ENCODE data around the gene PHF21B.

Gene PHF21B

GRCh38 chr22:44994399-44995104 is 15.3 kb downstream of the PHF21B start:
- TF ChIP-seq FOXP2 (optimal IDR thresholded peaks at IDR 0.05; ENCODE audit: borderline replicate concordance, extremely low read depth, extremely low read length, insufficient read depth) (no peak), POLR2AphosphoS5 (IDR thresholded peaks at IDR 0.05; ENCODE audit: low read depth, low read length) (no peak), TAF1 (IDR thresholded peaks at IDR 0.05; ENCODE audit: borderline replicate concordance, insufficient read depth, low read length) (no peak), SIN3A (IDR thresholded peaks at IDR 0.05; ENCODE audit: borderline replicate concordance, insufficient read depth, low read length) (no peak)
- TF ChIP-seq, protein P1, sequence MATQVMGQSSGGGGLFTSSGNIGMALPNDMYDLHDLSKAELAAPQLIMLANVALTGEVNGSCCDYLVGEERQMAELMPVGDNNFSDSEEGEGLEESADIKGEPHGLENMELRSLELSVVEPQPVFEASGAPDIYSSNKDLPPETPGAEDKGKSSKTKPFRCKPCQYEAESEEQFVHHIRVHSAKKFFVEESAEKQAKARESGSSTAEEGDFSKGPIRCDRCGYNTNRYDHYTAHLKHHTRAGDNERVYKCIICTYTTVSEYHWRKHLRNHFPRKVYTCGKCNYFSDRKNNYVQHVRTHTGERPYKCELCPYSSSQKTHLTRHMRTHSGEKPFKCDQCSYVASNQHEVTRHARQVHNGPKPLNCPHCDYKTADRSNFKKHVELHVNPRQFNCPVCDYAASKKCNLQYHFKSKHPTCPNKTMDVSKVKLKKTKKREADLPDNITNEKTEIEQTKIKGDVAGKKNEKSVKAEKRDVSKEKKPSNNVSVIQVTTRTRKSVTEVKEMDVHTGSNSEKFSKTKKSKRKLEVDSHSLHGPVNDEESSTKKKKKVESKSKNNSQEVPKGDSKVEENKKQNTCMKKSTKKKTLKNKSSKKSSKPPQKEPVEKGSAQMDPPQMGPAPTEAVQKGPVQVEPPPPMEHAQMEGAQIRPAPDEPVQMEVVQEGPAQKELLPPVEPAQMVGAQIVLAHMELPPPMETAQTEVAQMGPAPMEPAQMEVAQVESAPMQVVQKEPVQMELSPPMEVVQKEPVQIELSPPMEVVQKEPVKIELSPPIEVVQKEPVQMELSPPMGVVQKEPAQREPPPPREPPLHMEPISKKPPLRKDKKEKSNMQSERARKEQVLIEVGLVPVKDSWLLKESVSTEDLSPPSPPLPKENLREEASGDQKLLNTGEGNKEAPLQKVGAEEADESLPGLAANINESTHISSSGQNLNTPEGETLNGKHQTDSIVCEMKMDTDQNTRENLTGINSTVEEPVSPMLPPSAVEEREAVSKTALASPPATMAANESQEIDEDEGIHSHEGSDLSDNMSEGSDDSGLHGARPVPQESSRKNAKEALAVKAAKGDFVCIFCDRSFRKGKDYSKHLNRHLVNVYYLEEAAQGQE (IDR thresholded peaks at IDR 0.05; ENCODE audit: insufficient read depth in 1 of 2, low read depth in 2 of 2, low read length in 2 of 2), result no peak

DNA sequence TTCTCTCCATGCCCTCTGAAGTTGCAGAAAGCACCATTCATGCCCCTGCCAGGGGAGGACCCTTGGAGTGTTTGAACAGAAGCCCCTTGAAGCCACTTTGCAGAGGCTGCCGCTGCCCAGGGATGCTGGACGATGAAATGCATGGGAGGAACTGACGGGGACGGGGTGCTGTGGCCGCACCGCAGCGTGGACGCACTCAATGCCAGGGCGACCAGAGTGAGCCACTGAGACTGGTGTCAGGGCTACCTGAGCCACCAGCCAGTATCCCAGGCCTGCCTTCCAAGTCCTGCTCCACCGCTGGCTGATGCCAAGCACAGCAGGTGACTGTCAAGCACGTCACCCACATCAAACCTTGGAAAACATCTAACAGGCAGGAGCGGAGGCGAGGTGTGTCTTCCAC is 17.6 kb downstream of the PHF21B start:
- no peak for TF ChIP-seq FOXP2 (optimal IDR thresholded peaks at IDR 0.05; ENCODE audit: borderline replicate concordance, extremely low read depth, extremely low read length, insufficient read depth)
- no peak for TF ChIP-seq POLR2AphosphoS5 (IDR thresholded peaks at IDR 0.05; ENCODE audit: low read depth, low read length)
- TF ChIP-seq SIN3A (IDR thresholded peaks at IDR 0.05; ENCODE audit: borderline replicate concordance, insufficient read depth, low read length), result no peak
- TF ChIP-seq, protein P1 (IDR thresholded peaks at IDR 0.05; ENCODE audit: insufficient read depth in 1 of 2, low read depth in 2 of 2, low read length in 2 of 2), result no peak
- no peak for TF ChIP-seq TAF1 (IDR thresholded peaks at IDR 0.05; ENCODE audit: borderline replicate concordance, insufficient read depth, low read length)

DNA sequence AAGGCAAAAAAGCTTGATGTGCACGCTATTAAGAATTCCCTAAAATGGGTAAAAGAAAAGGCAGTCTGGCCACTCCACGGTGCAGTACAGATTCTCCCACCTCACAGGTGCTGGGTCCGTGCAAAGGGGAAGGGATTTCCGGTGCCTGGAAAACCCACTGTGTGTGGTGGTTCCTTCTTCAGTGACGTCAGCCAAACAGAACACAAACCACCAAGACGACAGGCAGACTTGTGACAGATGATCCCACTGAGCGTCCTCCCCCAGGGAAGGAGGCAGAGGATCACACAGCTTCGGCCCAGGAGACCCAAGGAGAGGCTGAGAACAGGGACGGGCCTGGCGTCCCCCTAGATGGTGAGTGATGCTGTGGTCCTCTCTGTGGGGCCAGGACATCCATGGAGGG is 18.6 kb downstream of the PHF21B start:
- TF ChIP-seq TAF1 (IDR thresholded peaks at IDR 0.05; ENCODE audit: borderline replicate concordance, insufficient read depth, low read length) (no peak), POLR2AphosphoS5 (IDR thresholded peaks at IDR 0.05; ENCODE audit: low read depth, low read length) (no peak), FOXP2 (optimal IDR thresholded peaks at IDR 0.05; ENCODE audit: borderline replicate concordance, extremely low read depth, extremely low read length, insufficient read depth) (no peak), SIN3A (IDR thresholded peaks at IDR 0.05; ENCODE audit: borderline replicate concordance, insufficient read depth, low read length) (no peak)
- TF ChIP-seq, protein P1 (IDR thresholded peaks at IDR 0.05; ENCODE audit: insufficient read depth in 1 of 2, low read depth in 2 of 2, low read length in 2 of 2), result no peak

DNA sequence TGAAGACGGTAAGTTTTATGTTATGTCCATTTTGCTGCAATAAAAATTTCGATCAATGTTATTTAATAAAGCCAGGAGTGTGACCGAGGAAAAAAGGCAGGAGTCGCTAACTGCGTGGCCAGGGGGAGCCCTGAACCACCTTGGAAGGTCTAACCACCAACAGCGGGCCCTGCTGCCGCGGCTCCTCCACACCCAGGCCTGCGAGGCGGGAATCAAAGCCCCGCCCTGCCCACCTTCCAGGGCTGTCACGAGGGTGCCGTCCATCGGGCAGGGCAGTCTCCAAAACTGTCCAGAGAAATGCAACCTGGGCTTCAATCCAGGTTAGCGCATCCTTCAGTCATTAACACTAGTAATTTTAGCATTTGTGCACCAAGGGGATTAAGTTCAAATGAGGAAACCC is 19.0 kb downstream of the PHF21B start:
- TF ChIP-seq TAF1 (IDR thresholded peaks at IDR 0.05; ENCODE audit: borderline replicate concordance, insufficient read depth, low read length) (no peak), POLR2AphosphoS5 (IDR thresholded peaks at IDR 0.05; ENCODE audit: low read depth, low read length) (no peak), FOXP2 (optimal IDR thresholded peaks at IDR 0.05; ENCODE audit: borderline replicate concordance, extremely low read depth, extremely low read length, insufficient read depth) (no peak), SIN3A (IDR thresholded peaks at IDR 0.05; ENCODE audit: borderline replicate concordance, insufficient read depth, low read length) (no peak)
- TF ChIP-seq, protein P1 (IDR thresholded peaks at IDR 0.05; ENCODE audit: insufficient read depth in 1 of 2, low read depth in 2 of 2, low read length in 2 of 2), result no peak

Measured in PFSK-1 (cell line).